GM12891 (cell line): ENCODE measurements around the gene ARHGAP12.

Experiments
- POLR2A ChIP-seq: IDR thresholded peaks from 2 replicates; pipeline ENCODE4 v1.6.1; 2011; ENCODE audit warnings: low read depth, low read length, control low read depth
- POLR2AphosphoS5 ChIP-seq: IDR thresholded peaks from 2 replicates; pipeline ENCODE4 v1.6.1; 2011; ENCODE audit warnings: low read depth, low read length, control low read depth
- TAF1 ChIP-seq: IDR thresholded peaks from 2 replicates; pipeline ENCODE4 v1.6.1; 2011; ENCODE audit warnings: low read depth, low read length, control low read depth

- TF ChIP-seq POLR2A (no peak), POLR2AphosphoS5 (no peak), TAF1 (no peak)
Measured at GRCh38 chr10:31876652-31877352, 51.8 kb downstream of the ARHGAP12 start.
